ENCODE results near the gene SLC25A31.

DNA sequence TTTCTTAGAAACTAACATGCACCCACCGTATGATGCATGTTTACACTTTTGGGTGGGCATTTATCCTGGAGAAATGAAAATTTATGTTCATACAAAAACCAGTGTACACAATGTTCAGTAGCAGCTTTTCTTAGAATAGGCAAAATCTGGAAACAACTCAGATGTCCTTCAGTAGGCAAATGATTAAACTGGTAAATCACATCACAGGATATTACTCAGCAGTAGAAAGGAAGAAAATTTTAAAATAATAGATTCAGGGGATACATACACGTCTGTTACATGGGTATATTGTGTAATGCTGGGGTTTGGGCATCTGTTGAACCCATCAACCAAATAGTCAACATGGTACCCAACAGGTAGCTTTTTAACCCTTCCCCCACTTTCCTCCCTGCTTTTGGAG lies 26.7 kb downstream of the SLC25A31 start:
- TF ChIP-seq, protein P1, sequence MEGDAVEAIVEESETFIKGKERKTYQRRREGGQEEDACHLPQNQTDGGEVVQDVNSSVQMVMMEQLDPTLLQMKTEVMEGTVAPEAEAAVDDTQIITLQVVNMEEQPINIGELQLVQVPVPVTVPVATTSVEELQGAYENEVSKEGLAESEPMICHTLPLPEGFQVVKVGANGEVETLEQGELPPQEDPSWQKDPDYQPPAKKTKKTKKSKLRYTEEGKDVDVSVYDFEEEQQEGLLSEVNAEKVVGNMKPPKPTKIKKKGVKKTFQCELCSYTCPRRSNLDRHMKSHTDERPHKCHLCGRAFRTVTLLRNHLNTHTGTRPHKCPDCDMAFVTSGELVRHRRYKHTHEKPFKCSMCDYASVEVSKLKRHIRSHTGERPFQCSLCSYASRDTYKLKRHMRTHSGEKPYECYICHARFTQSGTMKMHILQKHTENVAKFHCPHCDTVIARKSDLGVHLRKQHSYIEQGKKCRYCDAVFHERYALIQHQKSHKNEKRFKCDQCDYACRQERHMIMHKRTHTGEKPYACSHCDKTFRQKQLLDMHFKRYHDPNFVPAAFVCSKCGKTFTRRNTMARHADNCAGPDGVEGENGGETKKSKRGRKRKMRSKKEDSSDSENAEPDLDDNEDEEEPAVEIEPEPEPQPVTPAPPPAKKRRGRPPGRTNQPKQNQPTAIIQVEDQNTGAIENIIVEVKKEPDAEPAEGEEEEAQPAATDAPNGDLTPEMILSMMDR (IDR thresholded peaks at IDR 0.05; ENCODE audit: borderline replicate concordance, extremely low read depth, low read length, poor library complexity, severe bottlenecking): no peak
- TF ChIP-seq EZH2 (IDR thresholded peaks at IDR 0.05; ENCODE audit: borderline replicate concordance, low read depth, low read length, severe bottlenecking): no peak
